ENCODE measurements around the gene RAD51B. TPM values are rescaled to one million over a fixed set of nuclear protein-coding genes. Genes with fewer than 3 reads are reported as not detected.
A peak's percentile ranks its signal among the peaks of the same experiment; 100 is the strongest.

Gene RAD51B
- total RNA-seq, 4 donors from 2014 or later = 14.0 to 16.4 (median 14.8) TPM

DNA sequence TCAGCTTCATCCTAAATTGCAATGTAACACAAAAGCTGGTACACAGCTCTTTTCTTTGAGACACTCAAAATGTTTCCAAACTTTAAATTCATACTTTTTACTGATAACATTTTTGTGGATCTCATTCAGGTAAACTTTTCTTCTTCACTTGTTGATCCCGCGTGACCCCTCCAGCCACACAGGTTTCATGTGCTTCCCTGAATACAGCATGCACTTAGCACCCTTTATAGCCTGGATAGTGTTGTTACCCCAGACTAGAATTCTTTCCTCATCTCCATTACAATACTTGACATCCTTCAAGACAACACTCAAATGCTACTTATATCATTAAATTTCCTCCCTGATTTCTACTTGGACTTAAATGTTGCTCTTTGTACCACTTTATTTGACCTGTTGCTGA is 373.4 kb downstream of the RAD51B start:
- no peak for DNase-seq
- TF ChIP-seq, protein P1, sequence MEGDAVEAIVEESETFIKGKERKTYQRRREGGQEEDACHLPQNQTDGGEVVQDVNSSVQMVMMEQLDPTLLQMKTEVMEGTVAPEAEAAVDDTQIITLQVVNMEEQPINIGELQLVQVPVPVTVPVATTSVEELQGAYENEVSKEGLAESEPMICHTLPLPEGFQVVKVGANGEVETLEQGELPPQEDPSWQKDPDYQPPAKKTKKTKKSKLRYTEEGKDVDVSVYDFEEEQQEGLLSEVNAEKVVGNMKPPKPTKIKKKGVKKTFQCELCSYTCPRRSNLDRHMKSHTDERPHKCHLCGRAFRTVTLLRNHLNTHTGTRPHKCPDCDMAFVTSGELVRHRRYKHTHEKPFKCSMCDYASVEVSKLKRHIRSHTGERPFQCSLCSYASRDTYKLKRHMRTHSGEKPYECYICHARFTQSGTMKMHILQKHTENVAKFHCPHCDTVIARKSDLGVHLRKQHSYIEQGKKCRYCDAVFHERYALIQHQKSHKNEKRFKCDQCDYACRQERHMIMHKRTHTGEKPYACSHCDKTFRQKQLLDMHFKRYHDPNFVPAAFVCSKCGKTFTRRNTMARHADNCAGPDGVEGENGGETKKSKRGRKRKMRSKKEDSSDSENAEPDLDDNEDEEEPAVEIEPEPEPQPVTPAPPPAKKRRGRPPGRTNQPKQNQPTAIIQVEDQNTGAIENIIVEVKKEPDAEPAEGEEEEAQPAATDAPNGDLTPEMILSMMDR (IDR thresholded peaks at IDR 0.05) = no peak
- no peak for TF ChIP-seq POLR2A (IDR thresholded peaks at IDR 0.05)
- WGBS, 2 donors = 98% methylated on average over 2 of the region's 2 CpGs
- Histone ChIP-seq H3K4me3 (replicated peaks in 1 of 3) (no peak overlapping the region), H3K4me1 (peaks cover 14 to 29% of the 10 kb centered on the region in 2 donors), H3K27me3 (no peaks in the 10 kb centered on the region), H3K9me3 (no peaks in the 10 kb centered on the region), H3K27ac (no peak overlapping the region), H3K36me3 (no peaks in the 10 kb centered on the region)
- intact Hi-C loops (cut with DNase I) = no loop called here

DNA sequence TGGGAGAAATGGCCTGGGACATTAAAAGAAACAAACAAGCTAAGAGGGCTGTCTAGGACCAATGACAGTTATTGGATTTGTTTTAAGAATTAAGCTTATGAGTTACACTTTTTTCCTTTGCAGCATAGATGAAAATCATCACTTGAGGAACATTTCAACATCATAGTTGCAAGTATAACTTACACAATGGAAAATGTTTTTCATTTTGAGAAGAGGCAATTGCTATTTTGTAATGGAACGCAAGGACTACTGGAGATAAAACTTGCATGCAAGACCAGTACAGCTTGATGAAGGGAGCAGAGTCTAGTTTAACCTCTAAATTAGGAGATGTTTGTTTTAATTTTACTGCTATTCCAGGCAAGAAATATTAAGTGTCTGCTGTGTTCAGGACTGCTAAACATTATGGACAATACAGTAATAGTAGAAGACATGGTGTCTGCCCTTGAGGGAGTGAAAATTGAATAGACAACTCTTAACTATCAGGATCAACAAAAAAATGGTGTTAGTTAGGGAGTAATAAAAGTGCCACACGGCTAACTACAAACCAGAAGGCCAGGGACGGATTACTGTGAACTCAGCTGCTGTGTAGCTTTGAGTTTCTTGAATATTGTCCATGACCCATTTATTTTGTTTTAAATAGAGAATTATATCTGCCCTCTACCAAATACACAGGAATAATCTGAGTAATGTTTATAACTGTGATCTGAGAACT is 374.5 kb downstream of the RAD51B start:
- 89 to 94% methylated on average over 3 of the region's 3 CpGs for WGBS, 2 donors
- no peak for DNase-seq
- Histone ChIP-seq H3K27ac (no peak overlapping the region), H3K4me1 (peaks cover 25 to 40% of the 10 kb centered on the region in 2 donors), H3K36me3 (no peaks in the 10 kb centered on the region), H3K4me3 (replicated peaks in 1 of 3) (no peak overlapping the region), H3K9me3 (no peaks in the 10 kb centered on the region), H3K27me3 (no peaks in the 10 kb centered on the region)
- intact Hi-C loops (cut with DNase I) = no loop called here
- TF ChIP-seq POLR2A (IDR thresholded peaks at IDR 0.05) = no peak
- TF ChIP-seq, protein P1 (IDR thresholded peaks at IDR 0.05) = no peak

DNA sequence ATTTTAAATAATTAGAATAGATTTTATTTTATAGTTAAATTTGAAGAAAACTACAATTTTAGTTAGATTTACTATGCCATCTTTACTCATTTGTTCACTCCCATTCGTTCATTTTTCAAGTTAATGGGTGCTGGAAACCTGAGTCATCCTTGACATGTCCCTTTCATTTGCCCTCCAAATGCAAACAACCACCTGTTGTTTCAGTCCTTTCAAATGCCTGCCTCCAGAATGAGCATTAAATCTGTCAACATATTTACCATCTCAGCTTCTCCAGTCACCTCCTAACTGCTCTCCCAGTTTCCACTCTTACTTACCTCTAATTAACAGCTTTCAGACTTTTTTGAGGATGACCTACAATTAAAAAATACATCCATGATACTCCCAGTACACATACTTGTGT is 375.5 kb downstream of the RAD51B start:
- intact Hi-C loops (cut with DNase I) = no loop called here
- no peak for DNase-seq
- Histone ChIP-seq H3K27ac (no peak overlapping the region), H3K4me1 (peaks cover 35 to 50% of the 10 kb centered on the region in 2 donors), H3K27me3 (no peaks in the 10 kb centered on the region), H3K36me3 (no peaks in the 10 kb centered on the region), H3K4me3 (replicated peaks in 1 of 3) (no peak overlapping the region), H3K9me3 (no peaks in the 10 kb centered on the region)
- TF ChIP-seq, protein P1 (IDR thresholded peaks at IDR 0.05) = no peak
- no peak for TF ChIP-seq POLR2A (IDR thresholded peaks at IDR 0.05)
- 79 to 82% methylated on average over 1 of the region's 1 CpG for WGBS, 2 donors

DNA sequence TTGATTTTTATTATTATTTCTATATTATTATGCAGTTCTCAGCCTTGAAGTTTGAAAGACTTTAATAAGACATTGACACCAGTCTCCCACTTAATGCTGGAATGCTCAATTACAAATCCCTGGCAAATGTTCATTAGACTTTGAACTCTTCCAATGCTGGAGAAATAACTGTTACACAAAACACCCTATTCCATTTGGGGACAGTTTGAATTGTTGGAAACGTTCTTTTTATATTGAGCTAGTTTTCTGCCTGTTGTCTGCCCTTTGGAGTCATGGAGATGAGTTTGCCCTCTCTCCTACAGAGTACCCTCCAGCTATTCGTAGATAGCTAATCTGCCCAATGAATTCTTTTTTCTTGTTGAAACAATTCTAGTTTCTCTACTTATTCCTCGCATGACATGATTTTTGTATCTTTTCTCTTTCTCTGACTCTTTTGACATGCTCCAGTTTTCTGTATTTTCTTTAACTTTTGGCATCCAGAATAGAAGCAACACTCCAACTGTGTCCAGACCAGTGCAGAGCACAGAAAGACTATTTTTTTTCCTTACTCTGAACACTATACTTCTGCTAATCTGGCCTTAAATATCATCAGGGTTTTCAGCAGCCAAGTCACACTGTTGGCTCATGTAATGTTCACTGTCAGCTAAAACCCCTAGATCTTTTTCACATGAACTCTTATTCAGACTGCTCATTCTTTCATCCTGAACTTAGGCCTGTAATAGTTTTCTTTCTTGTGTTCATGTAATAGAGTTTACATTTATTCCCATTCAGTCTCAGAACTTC is 379.3 kb downstream of the RAD51B start:
- no peak overlapping the region for H3K4me3 ChIP-seq (replicated peaks in 1 of 3)
- peaks cover 30 to 42% of the 10 kb centered on the region in 2 donors for H3K4me1 ChIP-seq
- peak overlapping the region; percentile 71 to 96 (median 86) for H3K27ac ChIP-seq
- TF ChIP-seq, protein P1 (IDR thresholded peaks at IDR 0.05) = no peak
- TF ChIP-seq POLR2A (IDR thresholded peaks at IDR 0.05) = no peak
- WGBS, 2 donors = 16 to 25% methylated on average over 3 of the region's 3 CpGs
- no peaks in the 10 kb centered on the region for H3K9me3 ChIP-seq
- H3K36me3 ChIP-seq = no peaks in the 10 kb centered on the region
- intact Hi-C loops (cut with DNase I) = no loop called here
- DNase-seq = no peak
- H3K27me3 ChIP-seq = no peaks in the 10 kb centered on the region

Measured in thyroid gland (tissue), 4 donors.